Keratinocyte (primary cell): ENCODE data around the gene TBC1D5.

Experiments
- CTCF ChIP-seq, 3 experiments: IDR thresholded peaks in 1 of 3; conservative IDR thresholded peaks in 1 of 3; optimal IDR thresholded peaks in 1 of 3; 2 replicates in 2 of 3; 3 replicates in 1 of 3; pipeline versions ENCODE3 to v1.5.1; 2011; ENCODE audit warnings: low read length in 3 of 3, mild to moderate bottlenecking in 3 of 3, moderate library complexity in 2 of 3, control low read depth in 1 of 3, inconsistent platforms in 1 of 3; ENCODE audit not compliant: insufficient read depth in 2 of 3; ENCODE audit errors: extremely low read depth in 1 of 3
- EZH2 ChIP-seq: IDR thresholded peaks from one replicate; pipeline ENCODE4 v1.6.1; 2012; ENCODE audit warnings: inconsistent platforms, mild to moderate bottlenecking, low read length, moderate library complexity

- TF ChIP-seq CTCF (optimal IDR thresholded peaks at IDR 0.05 in 1 of 3, IDR thresholded peaks at IDR 0.05 in 1 of 3, conservative IDR thresholded peaks at IDR 0.05 in 1 of 3; ENCODE audit: extremely low read depth in 1 of 3, insufficient read depth in 2 of 3, low read length in 3 of 3) (no peak), EZH2 (no peak)
These were observed 561.0 kb downstream of the TBC1D5 start for GRCh38 chr3:17181413-17181907.
